ENCODE results near the gene GJB5. TPM values are rescaled to one million over a fixed set of nuclear protein-coding genes. Genes with fewer than 3 reads are reported as not detected.

GJB5 gene
- total and polyA plus RNA-seq, 2 of the 8 experiments (the other 6 are each of a cell fraction or from before 2014, with no cell fraction given) = 0.86 to 3.1 TPM

DNA sequence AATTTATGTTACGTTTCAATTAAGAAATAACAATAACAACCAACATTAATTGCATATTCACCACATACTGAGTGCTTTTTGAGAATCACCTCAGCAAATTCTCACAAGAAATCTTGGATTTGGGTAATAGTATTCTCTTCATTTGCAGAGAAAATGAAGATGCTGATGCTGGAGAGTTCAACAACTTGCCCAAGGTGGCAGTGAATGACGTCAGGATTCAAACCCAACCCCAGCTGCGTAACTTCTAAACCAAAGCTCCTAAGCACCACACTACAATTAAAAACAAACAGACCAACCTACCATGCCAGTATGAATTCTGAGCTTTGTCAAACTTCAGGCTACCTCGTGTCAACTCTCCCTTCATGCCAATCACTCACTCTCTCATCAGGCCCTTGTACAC, 46.7 kb upstream of the GJB5 start:
- H3K36me3 ChIP-seq (ENCODE audit: control insufficient read depth in 2 of 4, insufficient read depth in 4 of 4, low read length in 3 of 4) = no peaks in the 10 kb centered on the region
- no peak overlapping the region for H3K23ac ChIP-seq (ENCODE audit: insufficient read length)
- no peaks in the 10 kb centered on the region for H3K79me1 ChIP-seq (ENCODE audit: low read depth, low read length)
- DNase-seq (ENCODE audit: low read depth in 1 of 2, low spot score in 2 of 2) (no peak), FAIRE-seq (no peak)
- ChIA-PET POLR2A (ENCODE audit: partially characterized antibody) (no interaction called here), CTCF (ENCODE audit: partially characterized antibody) (interaction anchor here (1.7 kb wide), 1 partner anchor 35 kb away, joined by 5 read pairs; no protein-coding TSS in a partner anchor)
- no peak overlapping the region for H3K4me3 ChIP-seq (ENCODE audit: extremely low read depth in 1 of 4, insufficient read depth in 2 of 4, low read depth in 3 of 4, low read length in 4 of 4)
- 86% methylated on average over 4 of the region's 4 CpGs; no CpG with 5 or more reads in 1 of the 2 experiments for WGBS, 2 experiments (ENCODE audit: extremely low coverage in 1 of 2, insufficient coverage in 1 of 2, insufficient read length in 1 of 2, insufficient replicate concordance in 2 of 2, low coverage in 1 of 2, low lambda C conversion rate in 2 of 2, missing lambda C conversion rate in 1 of 2)
- no peak overlapping the region for H3K4ac ChIP-seq (replicated peaks; ENCODE audit: insufficient read length, low read depth, low read length)
- no peaks in the 10 kb centered on the region for H3K79me2 ChIP-seq (ENCODE audit: control insufficient read depth in 1 of 2, insufficient read depth in 2 of 2, low read length in 2 of 2)
- H2BK12ac ChIP-seq (ENCODE audit: low read depth, low read length) = no peak overlapping the region
- no peak overlapping the region for H4K5ac ChIP-seq (ENCODE audit: insufficient read length, low read depth, low read length)
- H2BK20ac ChIP-seq (ENCODE audit: low read length) = no peak overlapping the region
- no peaks in the 10 kb centered on the region for H4K20me1 ChIP-seq (replicated peaks in 1 of 2; ENCODE audit: control insufficient read depth in 1 of 2, insufficient read depth in 2 of 2, low read length in 2 of 2)
- no peak overlapping the region for H4K91ac ChIP-seq (replicated peaks; ENCODE audit: insufficient read length, low read length)
- H3K9ac ChIP-seq (replicated peaks in 1 of 4; ENCODE audit: extremely low read depth in 1 of 4, low read depth in 3 of 4, low read length in 3 of 4) = no peak overlapping the region
- H3K14ac ChIP-seq (ENCODE audit: insufficient read length) = no peak overlapping the region
- H2BK120ac ChIP-seq (replicated peaks; ENCODE audit: low read depth, low read length) = no peak overlapping the region
- no peak overlapping the region for H2AK5ac ChIP-seq (ENCODE audit: low read depth, low read length)
- H2BK5ac ChIP-seq (ENCODE audit: low read depth, low read length) = no peak overlapping the region
- H2BK15ac ChIP-seq (ENCODE audit: low read length) = no peak overlapping the region
- H3K18ac ChIP-seq (ENCODE audit: extremely low read depth, low read length) = no peak overlapping the region
- H3K9me3 ChIP-seq (ENCODE audit: insufficient read depth in 2 of 2, low read depth in 1 of 2, low read length in 1 of 2) = no peaks in the 10 kb centered on the region
- H3K23me2 ChIP-seq (ENCODE audit: low read depth, low read length) = no peaks in the 10 kb centered on the region; the same call in 1 of the 2 replicates
- no peak overlapping the region for H3K56ac ChIP-seq (replicated peaks; ENCODE audit: insufficient read length, low read depth, low read length)
- TF ChIP-seq HDAC6 (IDR thresholded peaks at IDR 0.05; ENCODE audit: low read depth, low read length) (no peak), SAP30 (IDR thresholded peaks at IDR 0.05; ENCODE audit: insufficient read depth, insufficient replicate concordance, low read length) (no peak), SIX5 (IDR thresholded peaks at IDR 0.05; ENCODE audit: low read depth, low read length) (no peak), EZH2 (IDR thresholded peaks at IDR 0.05; ENCODE audit: low read depth, low read length, severe bottlenecking) (no peak), E2F6 (IDR thresholded peaks at IDR 0.05) (no peak), BACH1 (IDR thresholded peaks at IDR 0.05; ENCODE audit: low read length) (no peak), NRF1 (IDR thresholded peaks at IDR 0.05; ENCODE audit: low read depth, low read length) (no peak), BRCA1 (IDR thresholded peaks at IDR 0.05; ENCODE audit: low read depth, low read length) (no peak), SUZ12 (IDR thresholded peaks at IDR 0.05; ENCODE audit: low read length) (no peak), ATF3 (IDR thresholded peaks at IDR 0.05; ENCODE audit: insufficient read depth, low read depth, low read length) (no peak), CTBP2 (IDR thresholded peaks at IDR 0.05; ENCODE audit: borderline replicate concordance, insufficient read depth, insufficient read length, low read length) (no peak)
- H3K4me1 ChIP-seq (replicated peaks in 1 of 4; ENCODE audit: control insufficient read depth in 3 of 4, insufficient read depth in 4 of 4, low read length in 3 of 4) = no peaks in the 10 kb centered on the region
- no peak overlapping the region for H4K8ac ChIP-seq (ENCODE audit: extremely low read depth, insufficient read depth, low read length)
- no peak overlapping the region for H2AFZ ChIP-seq (ENCODE audit: low read length)
- peaks cover 0 to 2% (median 0%) of the 10 kb centered on the region in 4 experiments; a peak in 3 of 7 replicates for H3K27me3 ChIP-seq (replicated peaks in 1 of 4; ENCODE audit: control insufficient read depth in 3 of 4, extremely low read depth in 1 of 4, insufficient read depth in 3 of 4, low read length in 3 of 4)
- H3K4me2 ChIP-seq (ENCODE audit: insufficient read depth in 1 of 2, low read depth in 2 of 2, low read length in 2 of 2) = no peak overlapping the region
- no peak overlapping the region for H3K27ac ChIP-seq (ENCODE audit: low read depth, low read length)

Data from H1 (cell line).